CD4-positive, alpha-beta T cell treated with Interleukin-6 at 100 ng/mL for 8 hours (primary cell): ENCODE data around the gene EEF2KMT.

Experiments used
- DNase-seq: peaks from one replicate; pipeline ENCODE4 v3.0.0-alpha.2; 2020; ENCODE audit warnings: mixed read lengths, low spot score

The EEF2KMT gene

GRCh38 chr16:5041600-5042133 lies 55.9 kb downstream of the EEF2KMT start:
- no peak for DNase-seq

- no peak for DNase-seq
Observed at GRCh38 chr16:5040451-5040850, 57.1 kb downstream of the EEF2KMT start.

- no peak for DNase-seq
Observed at GRCh38 chr16:5036228-5037156, 61.1 kb downstream of the EEF2KMT start.

DNA sequence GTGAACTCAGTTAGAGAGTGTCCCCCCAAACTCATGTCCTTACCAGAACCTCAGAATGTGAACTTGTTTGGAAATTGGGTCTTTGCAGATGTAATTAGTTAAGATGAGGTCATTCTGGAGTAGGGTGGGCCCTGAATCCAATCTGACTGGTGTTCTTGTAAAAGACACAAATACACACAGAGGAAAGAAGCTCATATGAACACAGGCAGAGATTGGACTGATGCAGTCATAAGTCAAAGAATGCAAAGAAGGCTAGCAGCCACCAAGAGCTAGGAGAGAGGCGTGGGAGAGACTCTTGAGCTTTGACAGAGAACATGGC lies 61.7 kb downstream of the EEF2KMT start:
- DNase-seq, result no peak
